Daoy (cell line): Measurements from ENCODE around the gene TRAF1. TPM values are rescaled to one million over a fixed set of nuclear protein-coding genes. Genes with fewer than 3 reads are reported as not detected.

ENCODE experiments used
- DNase-seq: peaks from one replicate; pipeline ENCODE4 v3.0.0-alpha.2; 2015; ENCODE audit warnings: low read depth
- total RNA-seq: library from RNA; depleted of rRNA; stranded (reverse); fragments of >200 nt; shearing (Covaris generic); gene quantifications from 2 replicates; pipeline ENCODE4 v1.2.3, GENCODE V29; 2014

The TRAF1 gene
- total RNA-seq, 1 experiment from 2014 or later = 8.1 TPM

GRCh38 chr9:120924698-120925534 is 1.7 kb downstream of the TRAF1 start:
- no peak for DNase-seq

GRCh38 chr9:120923620-120924328 is 2.8 kb downstream of the TRAF1 start:
- DNase-seq = no peak

- no peak for DNase-seq
These were observed 4.0 kb downstream of the TRAF1 start for GRCh38 chr9:120922404-120923195.

- DNase-seq = no peak
These were observed 4.9 kb downstream of the TRAF1 start for GRCh38 chr9:120921661-120922181.

GRCh38 chr9:120920806-120921178 is 5.8 kb downstream of the TRAF1 start:
- no peak for DNase-seq

- DNase-seq = no peak
These were observed 6.5 kb downstream of the TRAF1 start for GRCh38 chr9:120919843-120920805.

GRCh38 chr9:120918931-120919842 is 7.4 kb downstream of the TRAF1 start:
- DNase-seq = peak; percentile 37

- DNase-seq = no peak
These were observed 8.4 kb downstream of the TRAF1 start for GRCh38 chr9:120917929-120918762.

GRCh38 chr9:120916991-120917880 is 9.4 kb downstream of the TRAF1 start:
- no peak for DNase-seq

GRCh38 chr9:120916588-120916987 is 10.0 kb downstream of the TRAF1 start:
- DNase-seq = peak; percentile 41

GRCh38 chr9:120915854-120916470 is 10.6 kb downstream of the TRAF1 start:
- no peak for DNase-seq

- DNase-seq = peak; percentile 75
These were observed 11.6 kb downstream of the TRAF1 start for GRCh38 chr9:120914953-120915352.

- DNase-seq = no peak
These were observed 12.2 kb downstream of the TRAF1 start for GRCh38 chr9:120914396-120914795.

GRCh38 chr9:120913647-120914264 is 12.8 kb downstream of the TRAF1 start:
- DNase-seq = no peak

GRCh38 chr9:120912958-120913646 is 13.5 kb downstream of the TRAF1 start:
- DNase-seq = no peak

- no peak for DNase-seq
These were observed 15.2 kb downstream of the TRAF1 start for GRCh38 chr9:120911295-120911837.
